ENCODE results near the gene CALHM5. TPM values are rescaled to one million over a fixed set of nuclear protein-coding genes. Genes with fewer than 3 reads are reported as not detected.

Gene CALHM5
- total and polyA plus RNA-seq, 9 of the 15 experiments (the other 6 are each of a cell fraction or from before 2014, with no cell fraction given), result under 0.01 to 0.05 (median 0.02) TPM; not detected in 2

GRCh38 chr6:116461932-116462885, 49.2 kb upstream of the CALHM5 start (continued):
- no peak for TF ChIP-seq MYBL2 (IDR thresholded peaks at IDR 0.05; ENCODE audit: low read depth)
- TF ChIP-seq MYBL2 (CRISPR knock-in tag; IDR thresholded peaks at IDR 0.05; ENCODE audit: borderline replicate concordance), result no peak
- TF ChIP-seq ZNF395 (CRISPR knock-in tag; IDR thresholded peaks at IDR 0.05), result no peak
- TF ChIP-seq E2F6 (IDR thresholded peaks at IDR 0.05; ENCODE audit: borderline replicate concordance in 1 of 2, extremely low read depth in 1 of 2, insufficient read depth in 1 of 2, insufficient read length in 1 of 2, low read depth in 1 of 2, low read length in 1 of 2, poor library complexity in 1 of 2, severe bottlenecking in 1 of 2), result peak in 1 of 2 experiments; percentile 40
- TF ChIP-seq RB1 (IDR thresholded peaks at IDR 0.05; ENCODE audit: low read depth), result no peak

GRCh38 chr6:116463301-116463700, 48.1 kb upstream of the CALHM5 start:
- no peak overlapping the region for H3K4me3 ChIP-seq
- TF ChIP-seq ELF2 (CRISPR knock-in tag; IDR thresholded peaks at IDR 0.05) (no peak), AFF4 (CRISPR knock-in tag; IDR thresholded peaks at IDR 0.05) (no peak), RBBP5 (IDR thresholded peaks at IDR 0.05; ENCODE audit: borderline replicate concordance, insufficient read depth, low read length, poor library complexity, severe bottlenecking) (no peak), NFIC (IDR thresholded peaks at IDR 0.05) (no peak)
- H3K27ac ChIP-seq (ENCODE audit: extremely low read depth, low read depth, low read length), result no peak overlapping the region
- ChIA-PET POLR2A (no interaction called here), CTCF (ENCODE audit: low intra/inter-chr PET ratio) (no interaction called here)
- no peak for FAIRE-seq
- DNase-seq (ENCODE audit: extremely low read depth in 1 of 4, low spot score in 3 of 4), result no peak
- H3K4me1 ChIP-seq (replicated peaks in 1 of 2; ENCODE audit: control insufficient read depth in 2 of 2, insufficient read depth in 2 of 2, low read length in 2 of 2), result peaks cover 10 to 12% of the 10 kb centered on the region in 2 experiments; a peak in 4 of 5 replicates
- H3K79me2 ChIP-seq (ENCODE audit: control insufficient read depth, insufficient read depth, low read length), result no peaks in the 10 kb centered on the region
- WGBS (ENCODE audit: insufficient coverage, low coverage, missing lambda C conversion rate), result 32% methylated on average over 4 of the region's 4 CpGs
- no peaks in the 10 kb centered on the region for H3K9me3 ChIP-seq (replicated peaks; ENCODE audit: control insufficient read depth, insufficient read depth, low read depth, low read length)
- peaks cover 0 to 6% of the 10 kb centered on the region in 2 experiments; a peak in 1 of 5 replicates for H3K27me3 ChIP-seq (ENCODE audit: control insufficient read depth in 2 of 2, insufficient read depth in 2 of 2, low read length in 2 of 2)
- H3K36me3 ChIP-seq (ENCODE audit: control insufficient read depth, insufficient read depth, low read length), result no peaks in the 10 kb centered on the region
- intact Hi-C loops (cut with micrococcal nuclease), result no loop called here
- BruUV-seq (replicated peaks), result no TSS peak
- no peak for ATAC-seq
- no peaks in the 10 kb centered on the region for H4K20me1 ChIP-seq (replicated peaks; ENCODE audit: control insufficient read depth, insufficient read depth, low read length)
- no peak overlapping the region for H3K4me2 ChIP-seq (ENCODE audit: insufficient read depth, low read length)
- H3K9me1 ChIP-seq (ENCODE audit: control insufficient read depth, insufficient read depth, low read length), result no peaks in the 10 kb centered on the region
- H3K9ac ChIP-seq (ENCODE audit: insufficient read depth in 1 of 2, low read depth in 2 of 2, low read length in 2 of 2), result no peak overlapping the region
- no peak overlapping the region for H2AFZ ChIP-seq (ENCODE audit: low read depth, low read length)
- in situ Hi-C loops (cut with MboI), result no loop called here
